ENCODE data around the gene PCDHGA5. TPM values are rescaled to one million over a fixed set of nuclear protein-coding genes. Genes with fewer than 3 reads are reported as not detected.
A peak's percentile ranks its signal among the peaks of the same experiment; 100 is the strongest.
"Not testable (repeated sequence)": the region's sequence is repeated elsewhere in the genome, so short reads cannot be mapped to it uniquely, and the experiment has no call there.

Gene PCDHGA5
- polyA plus RNA-seq, 1 donor (not counting 4 experiments of a cell fraction or from before 2014, with no cell fraction given), result 0.01 TPM

DNA sequence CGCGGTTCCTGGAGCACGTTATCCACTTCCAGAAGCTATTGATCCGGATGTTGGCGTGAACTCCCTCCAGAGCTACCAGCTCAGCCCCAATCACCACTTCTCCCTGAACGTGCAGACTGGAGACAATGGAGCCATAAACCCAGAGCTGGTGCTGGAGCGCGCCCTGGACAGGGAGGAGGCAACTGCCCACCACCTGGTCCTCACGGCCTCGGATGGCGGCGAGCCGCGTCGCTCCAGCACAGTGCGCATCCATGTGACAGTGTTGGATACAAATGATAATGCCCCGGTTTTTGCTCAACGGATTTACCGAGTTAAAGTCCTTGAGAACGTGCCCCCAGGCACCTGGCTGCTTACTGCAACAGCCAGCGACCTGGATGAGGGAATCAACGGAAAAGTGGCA, 39.4 kb downstream of the PCDHGA5 start:
- no peaks in the 10 kb centered on the region for H3K9me1 ChIP-seq (ENCODE audit: control insufficient read depth, extremely low read depth, insufficient read depth, low read length)
- H3K9me3 ChIP-seq (ENCODE audit: control insufficient read depth, low read depth, low read length), result peaks cover 27% of the 10 kb centered on the region
- H3K27ac ChIP-seq (ENCODE audit: control insufficient read depth, insufficient read depth, low read length), result no peak overlapping the region
- no peak for FAIRE-seq
- no peaks in the 10 kb centered on the region for H3K36me3 ChIP-seq (ENCODE audit: control insufficient read depth in 2 of 2, extremely low read depth in 1 of 2, insufficient read depth in 2 of 2, low read length in 2 of 2)
- no peak overlapping the region for H3K4me2 ChIP-seq (ENCODE audit: control insufficient read depth, extremely low read depth, insufficient read depth, low read depth, low read length)
- H4K20me1 ChIP-seq (ENCODE audit: control insufficient read depth, extremely low read depth, insufficient read depth, low read length), result no peaks in the 10 kb centered on the region
- no peaks in the 10 kb centered on the region for H3K4me1 ChIP-seq (ENCODE audit: control insufficient read depth, extremely low read depth, insufficient read depth, low read length)
- no peak overlapping the region for H3K4me3 ChIP-seq (ENCODE audit: control insufficient read depth in 2 of 3, extremely low read depth in 1 of 3, insufficient read depth in 2 of 3, low read depth in 1 of 3, low read length in 3 of 3)
- H3K9ac ChIP-seq (ENCODE audit: control insufficient read depth, extremely low read depth, insufficient read depth, low read length), result no peak overlapping the region
- no peak overlapping the region for H2AFZ ChIP-seq (ENCODE audit: control insufficient read depth, low read length)
- peaks cover 10% of the 10 kb centered on the region for H3K27me3 ChIP-seq (ENCODE audit: control insufficient read depth, extremely low read depth, insufficient read depth, low read length)
- TF ChIP-seq, protein P1, sequence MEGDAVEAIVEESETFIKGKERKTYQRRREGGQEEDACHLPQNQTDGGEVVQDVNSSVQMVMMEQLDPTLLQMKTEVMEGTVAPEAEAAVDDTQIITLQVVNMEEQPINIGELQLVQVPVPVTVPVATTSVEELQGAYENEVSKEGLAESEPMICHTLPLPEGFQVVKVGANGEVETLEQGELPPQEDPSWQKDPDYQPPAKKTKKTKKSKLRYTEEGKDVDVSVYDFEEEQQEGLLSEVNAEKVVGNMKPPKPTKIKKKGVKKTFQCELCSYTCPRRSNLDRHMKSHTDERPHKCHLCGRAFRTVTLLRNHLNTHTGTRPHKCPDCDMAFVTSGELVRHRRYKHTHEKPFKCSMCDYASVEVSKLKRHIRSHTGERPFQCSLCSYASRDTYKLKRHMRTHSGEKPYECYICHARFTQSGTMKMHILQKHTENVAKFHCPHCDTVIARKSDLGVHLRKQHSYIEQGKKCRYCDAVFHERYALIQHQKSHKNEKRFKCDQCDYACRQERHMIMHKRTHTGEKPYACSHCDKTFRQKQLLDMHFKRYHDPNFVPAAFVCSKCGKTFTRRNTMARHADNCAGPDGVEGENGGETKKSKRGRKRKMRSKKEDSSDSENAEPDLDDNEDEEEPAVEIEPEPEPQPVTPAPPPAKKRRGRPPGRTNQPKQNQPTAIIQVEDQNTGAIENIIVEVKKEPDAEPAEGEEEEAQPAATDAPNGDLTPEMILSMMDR (optimal IDR thresholded peaks at IDR 0.05 in 1 of 3, IDR thresholded peaks at IDR 0.05 in 1 of 3, conservative IDR thresholded peaks at IDR 0.05 in 1 of 3; ENCODE audit: extremely low read depth in 1 of 3, insufficient read depth in 2 of 3, low read length in 3 of 3), result no peak
- TF ChIP-seq EZH2 (IDR thresholded peaks at IDR 0.05; ENCODE audit: low read length), result no peak
- no peaks in the 10 kb centered on the region for H3K79me2 ChIP-seq (ENCODE audit: control insufficient read depth, insufficient read depth, low read length)
- no peak for DNase-seq (ENCODE audit: low read depth, low spot score)
- dilution Hi-C loops (cut with MboI; ENCODE audit: extremely low pct_ligation_motif_present, low sequenced_read_pairs), result no loop called here

DNA sequence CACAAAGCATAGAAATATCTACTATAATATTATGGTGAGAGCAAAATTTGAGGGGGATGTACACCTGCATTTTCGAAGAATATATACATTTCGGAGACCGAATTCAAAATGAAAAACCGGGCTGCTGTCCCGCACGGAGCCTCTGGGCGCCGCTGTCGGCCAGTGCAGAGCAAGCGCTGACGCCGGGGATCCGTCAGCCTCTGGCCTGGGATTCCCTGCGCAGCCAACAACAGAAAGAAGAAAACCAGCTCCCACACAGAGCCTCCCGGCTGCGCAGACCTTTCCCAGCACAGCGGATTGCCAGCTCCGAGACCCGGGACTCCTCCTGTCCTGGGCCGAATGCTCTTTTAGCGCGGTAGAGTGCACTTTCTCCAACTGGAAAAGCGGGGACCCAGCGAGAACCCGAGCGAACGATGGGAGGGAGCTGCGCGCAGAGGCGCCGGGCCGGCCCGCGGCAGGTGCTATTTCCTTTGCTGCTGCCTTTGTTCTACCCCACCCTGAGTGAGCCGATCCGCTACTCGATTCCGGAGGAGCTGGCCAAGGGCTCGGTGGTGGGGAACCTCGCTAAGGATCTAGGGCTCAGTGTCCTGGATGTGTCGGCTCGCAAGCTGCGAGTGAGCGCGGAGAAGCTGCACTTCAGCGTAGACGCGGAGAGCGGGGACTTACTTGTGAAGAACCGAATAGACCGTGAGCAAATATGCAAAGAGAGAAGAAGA, 44.0 kb downstream of the PCDHGA5 start, which contains the start of gene PCDHGB6:
Gene PCDHGB6, plus strand, starts transcription at position 232 of the 716 bp plus-strand sequence. Its CDS starts 182 bp downstream, at position 414.
- dilution Hi-C loops (cut with MboI; ENCODE audit: extremely low pct_ligation_motif_present, low sequenced_read_pairs); H4K20me1 ChIP-seq (ENCODE audit: control insufficient read depth, extremely low read depth, insufficient read depth, low read length); H3K9ac ChIP-seq (ENCODE audit: control insufficient read depth, extremely low read depth, insufficient read depth, low read length); H2AFZ ChIP-seq (ENCODE audit: control insufficient read depth, low read length); FAIRE-seq; H3K79me2 ChIP-seq (ENCODE audit: control insufficient read depth, insufficient read depth, low read length); H3K4me1 ChIP-seq (ENCODE audit: control insufficient read depth, extremely low read depth, insufficient read depth, low read length); H3K9me1 ChIP-seq (ENCODE audit: control insufficient read depth, extremely low read depth, insufficient read depth, low read length); H3K27ac ChIP-seq (ENCODE audit: control insufficient read depth, insufficient read depth, low read length); DNase-seq (ENCODE audit: low read depth, low spot score); H3K36me3 ChIP-seq (ENCODE audit: control insufficient read depth in 2 of 2, extremely low read depth in 1 of 2, insufficient read depth in 2 of 2, low read length in 2 of 2): not testable (repeated sequence)
- Histone ChIP-seq H3K27me3 (ENCODE audit: control insufficient read depth, extremely low read depth, insufficient read depth, low read length) (peaks cover 12% of the 10 kb centered on the region), H3K4me2 (ENCODE audit: control insufficient read depth, extremely low read depth, insufficient read depth, low read depth, low read length) (peak within 1 kb of the TSS; percentile 54), H3K4me3 (ENCODE audit: control insufficient read depth in 2 of 3, extremely low read depth in 1 of 3, insufficient read depth in 2 of 3, low read depth in 1 of 3, low read length in 3 of 3) (peak within 1 kb of the TSS in 2 of 3 experiments; percentile 20), H3K9me3 (ENCODE audit: control insufficient read depth, low read depth, low read length) (peaks cover 29% of the 10 kb centered on the region)
- TF ChIP-seq, protein P1 (optimal IDR thresholded peaks at IDR 0.05 in 1 of 3, IDR thresholded peaks at IDR 0.05 in 1 of 3, conservative IDR thresholded peaks at IDR 0.05 in 1 of 3; ENCODE audit: extremely low read depth in 1 of 3, insufficient read depth in 2 of 3, low read length in 3 of 3), result peak; percentile 34 to 72 (median 48)

Data from keratinocyte (primary cell).